Type B pancreatic cell (in vitro differentiated cells): ENCODE data around the gene PAK6. TPM values are rescaled to one million over a fixed set of nuclear protein-coding genes. Genes with fewer than 3 reads are reported as not detected.

ENCODE experiments used
- DNase-seq: peaks from one replicate; pipeline ENCODE4 v3.0.0; 2021; ENCODE audit warnings: mixed read lengths; ENCODE audit not compliant: unreplicated experiment; ENCODE audit errors: extremely low spot score
- H3K27ac Mint-ChIP-seq: 2 replicates; pipeline ENCODE4 v1.8.0; 2021; ENCODE audit warnings: mild to moderate bottlenecking, mixed read lengths
- H3K27me3 Mint-ChIP-seq: 2 replicates; pipeline ENCODE4 v1.8.0; 2021; ENCODE audit warnings: mixed read lengths
- H3K36me3 Mint-ChIP-seq: 2 replicates; pipeline ENCODE4 v1.8.0; 2021; ENCODE audit warnings: mixed read lengths
- H3K4me1 Mint-ChIP-seq: one replicate; pipeline ENCODE4 v1.8.0; 2021; ENCODE audit warnings: mixed read lengths; ENCODE audit not compliant: unreplicated experiment
- H3K4me3 Mint-ChIP-seq: 2 replicates; pipeline ENCODE4 v1.8.0; 2021; ENCODE audit warnings: mild to moderate bottlenecking, mixed read lengths
- H3K9me3 Mint-ChIP-seq: 2 replicates; pipeline ENCODE4 v1.8.0; 2021; ENCODE audit warnings: mixed read lengths
- total RNA-seq: library from RNA; stranded (reverse); gene quantifications from 2 replicates; pipeline ENCODE4 v1.2.1, GENCODE V29; 2021; ENCODE audit warnings: low replicate concordance
- TF ChIP-seq, protein P1 (sequence below): fragments of 200-600 bp; sonication (generic); conservative IDR thresholded peaks from 2 replicates; pipeline ENCODE4 v1.5.0; 2021; ENCODE audit warnings: antibody characterized with exemption, mild to moderate bottlenecking

Gene PAK6
- total RNA-seq, 1 donor from 2014 or later: 7.8 TPM

DNA sequence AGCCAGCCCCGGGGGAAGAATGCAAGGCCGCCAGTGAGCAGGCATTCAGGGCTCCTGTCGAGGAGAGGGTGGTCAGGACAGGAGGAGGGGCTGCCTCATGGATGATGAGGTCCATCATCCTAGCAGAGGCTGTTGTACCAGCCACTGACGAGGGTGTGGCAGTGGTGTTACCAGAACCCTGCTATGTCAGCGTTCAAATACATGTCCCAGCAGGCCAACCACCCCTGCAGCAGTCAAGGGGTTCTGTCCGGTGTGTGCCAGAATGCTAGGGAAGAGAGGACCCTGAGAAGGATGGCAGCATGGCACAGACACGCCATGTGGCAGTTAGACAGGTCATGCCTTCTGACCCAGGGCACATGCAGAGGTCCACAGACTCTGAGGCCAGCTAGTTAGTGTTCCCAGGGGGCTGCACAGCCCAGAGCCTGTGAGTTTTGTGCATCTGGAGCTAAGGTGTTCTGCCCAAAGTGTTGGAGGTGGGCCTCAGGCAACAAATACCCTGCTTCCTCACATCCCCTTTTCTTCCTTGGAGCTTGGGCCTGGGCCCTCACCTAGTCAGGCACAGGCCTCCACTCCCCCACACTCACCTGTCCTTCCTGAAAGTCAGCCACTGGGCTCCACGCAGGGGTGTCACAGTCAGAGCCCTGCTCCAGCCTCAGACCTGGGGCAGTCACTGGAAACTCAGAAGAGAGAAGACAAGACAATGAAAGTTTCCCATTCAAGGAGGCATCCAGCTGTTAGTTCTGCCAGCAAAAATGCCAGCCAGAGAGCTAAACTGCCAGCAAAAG, 7.8 kb downstream of the PAK6 start:
- Mint-ChIP-seq H3K4me3 (no peak overlapping the region), H3K9me3 (no peaks in the 10 kb centered on the region)

DNA sequence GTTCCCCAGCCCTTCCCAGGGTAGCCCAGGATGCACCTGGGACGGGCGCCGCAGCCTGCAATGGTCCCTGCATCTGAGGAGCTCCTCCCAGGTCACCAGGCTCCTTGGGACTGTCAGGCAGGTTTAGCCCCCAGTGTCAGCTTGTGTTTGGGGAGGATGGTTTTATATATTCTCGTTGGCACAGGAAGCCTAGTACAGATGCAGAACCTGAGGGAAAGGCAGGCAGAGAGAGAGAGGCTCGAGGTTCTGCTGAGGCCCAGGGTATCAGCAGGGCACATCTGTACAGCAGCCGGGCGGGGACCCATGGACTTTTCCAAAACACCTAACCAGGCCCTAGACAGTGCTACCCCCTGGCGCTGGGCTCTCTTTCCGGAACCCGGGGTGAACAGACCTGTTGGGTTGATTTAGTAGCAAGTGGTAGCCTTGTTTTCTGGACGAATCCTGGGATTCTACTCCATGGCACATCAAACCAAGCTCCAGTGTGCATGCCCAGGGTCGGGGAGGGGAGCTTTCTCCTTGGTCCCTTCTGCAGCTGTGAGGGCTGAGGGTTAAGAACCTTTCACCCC, 8.6 kb downstream of the PAK6 start:
- TF ChIP-seq, protein P1, sequence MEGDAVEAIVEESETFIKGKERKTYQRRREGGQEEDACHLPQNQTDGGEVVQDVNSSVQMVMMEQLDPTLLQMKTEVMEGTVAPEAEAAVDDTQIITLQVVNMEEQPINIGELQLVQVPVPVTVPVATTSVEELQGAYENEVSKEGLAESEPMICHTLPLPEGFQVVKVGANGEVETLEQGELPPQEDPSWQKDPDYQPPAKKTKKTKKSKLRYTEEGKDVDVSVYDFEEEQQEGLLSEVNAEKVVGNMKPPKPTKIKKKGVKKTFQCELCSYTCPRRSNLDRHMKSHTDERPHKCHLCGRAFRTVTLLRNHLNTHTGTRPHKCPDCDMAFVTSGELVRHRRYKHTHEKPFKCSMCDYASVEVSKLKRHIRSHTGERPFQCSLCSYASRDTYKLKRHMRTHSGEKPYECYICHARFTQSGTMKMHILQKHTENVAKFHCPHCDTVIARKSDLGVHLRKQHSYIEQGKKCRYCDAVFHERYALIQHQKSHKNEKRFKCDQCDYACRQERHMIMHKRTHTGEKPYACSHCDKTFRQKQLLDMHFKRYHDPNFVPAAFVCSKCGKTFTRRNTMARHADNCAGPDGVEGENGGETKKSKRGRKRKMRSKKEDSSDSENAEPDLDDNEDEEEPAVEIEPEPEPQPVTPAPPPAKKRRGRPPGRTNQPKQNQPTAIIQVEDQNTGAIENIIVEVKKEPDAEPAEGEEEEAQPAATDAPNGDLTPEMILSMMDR: no peak
- Mint-ChIP-seq H3K27ac (no peak overlapping the region), H3K4me1 (peaks cover 10% of the 10 kb centered on the region), H3K9me3 (no peaks in the 10 kb centered on the region), H3K27me3 (peaks cover 26% of the 10 kb centered on the region), H3K36me3 (no peaks in the 10 kb centered on the region), H3K4me3 (no peak overlapping the region)
- no peak for DNase-seq

More for the DNA sequence above, 7.8 kb downstream of the PAK6 start:
- Mint-ChIP-seq H3K36me3 (no peaks in the 10 kb centered on the region), H3K27me3 (peaks cover 22% of the 10 kb centered on the region), H3K27ac (no peak overlapping the region), H3K4me1 (peaks cover 10% of the 10 kb centered on the region)
- TF ChIP-seq, protein P1: no peak
- DNase-seq: no peak

DNA sequence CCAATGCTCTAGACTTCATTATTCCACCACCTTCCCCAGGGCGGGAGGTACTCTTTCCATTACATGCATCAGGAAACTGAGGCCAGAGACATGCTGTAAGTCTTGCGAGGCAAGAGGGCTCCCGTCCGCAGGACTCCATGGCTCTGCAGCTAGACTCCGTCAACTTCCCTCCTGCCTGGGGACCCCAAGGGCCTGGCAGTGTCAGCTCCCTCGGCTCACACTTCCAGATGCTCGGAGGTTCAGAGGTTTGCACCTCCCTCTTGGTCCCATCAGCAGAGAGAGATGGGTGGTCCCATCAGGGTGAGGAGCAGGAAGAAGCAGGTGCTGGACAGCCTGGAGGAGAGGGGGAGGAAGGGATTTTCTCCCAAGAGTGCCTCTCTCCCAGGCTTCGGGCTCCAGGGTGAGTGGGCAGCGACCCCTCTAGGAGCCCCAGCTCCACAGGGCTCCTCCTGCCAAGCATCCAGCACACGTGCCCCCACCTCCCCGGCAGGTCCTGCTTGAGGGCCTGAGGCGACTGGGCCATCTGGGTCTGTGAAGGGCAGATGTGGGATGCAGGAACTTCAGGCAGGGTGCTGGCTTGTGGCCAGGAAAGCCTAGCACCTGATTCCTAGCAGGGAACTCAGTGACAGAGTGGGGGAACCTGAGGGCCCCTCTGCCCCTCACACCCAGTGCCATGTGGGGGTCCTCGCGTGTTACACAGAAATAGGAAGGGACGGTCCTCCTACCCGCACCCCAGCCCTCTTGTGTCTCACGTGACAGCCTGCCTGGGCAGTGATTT, 9.3 kb downstream of the PAK6 start:
- Mint-ChIP-seq H3K27ac (no peak overlapping the region), H3K4me3 (no peak overlapping the region), H3K4me1 (peaks cover 14% of the 10 kb centered on the region), H3K27me3 (peaks cover 30% of the 10 kb centered on the region), H3K36me3 (no peaks in the 10 kb centered on the region), H3K9me3 (no peaks in the 10 kb centered on the region)
- no peak for DNase-seq
- TF ChIP-seq, protein P1: no peak

DNA sequence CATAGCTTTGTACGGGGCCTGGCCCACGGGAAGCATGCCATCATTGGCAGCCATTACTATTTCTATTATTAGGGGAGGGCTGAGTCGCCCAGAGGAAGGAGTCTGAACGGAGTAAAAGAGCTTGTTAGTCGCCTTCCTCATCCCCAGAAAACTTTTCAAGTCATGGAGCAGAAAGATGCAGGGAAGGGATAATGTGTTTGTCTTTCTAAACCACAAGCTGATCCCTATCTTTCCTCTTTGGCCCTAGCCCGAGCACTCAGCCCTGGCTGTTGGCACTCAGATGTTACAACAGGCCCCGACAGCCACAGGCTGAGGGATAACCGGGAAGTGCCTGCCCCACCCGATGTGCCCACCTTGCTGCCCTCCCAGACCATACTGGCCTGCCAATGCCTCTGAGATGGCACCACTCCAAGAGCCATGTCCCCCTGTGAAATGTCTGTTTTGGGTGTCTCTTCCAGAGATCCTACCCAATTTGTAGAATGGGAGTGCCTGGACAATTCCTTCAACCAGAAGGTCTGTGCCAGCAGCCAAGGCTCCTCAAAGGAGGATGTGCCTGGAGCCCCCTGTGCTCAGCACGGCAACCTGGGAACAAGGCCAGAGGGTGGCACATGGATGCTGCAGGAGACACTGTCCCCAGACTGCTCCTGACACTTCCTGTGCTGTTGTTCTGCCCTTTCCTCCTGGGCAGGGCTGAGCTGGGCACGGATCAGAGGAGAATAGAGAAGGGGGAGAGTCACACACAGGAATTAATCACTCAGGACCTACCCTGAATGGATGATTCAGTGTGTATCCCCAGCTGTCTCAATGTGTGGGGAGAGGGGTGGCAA, 10.8 kb downstream of the PAK6 start:
- TF ChIP-seq, protein P1: no peak
- no peak overlapping the region for H3K27ac Mint-ChIP-seq
- no peak for DNase-seq
- H3K4me1 Mint-ChIP-seq: peaks cover 17% of the 10 kb centered on the region
- H3K36me3 Mint-ChIP-seq: no peaks in the 10 kb centered on the region
- H3K27me3 Mint-ChIP-seq: peaks cover 45% of the 10 kb centered on the region
- H3K9me3 Mint-ChIP-seq: no peaks in the 10 kb centered on the region
- no peak overlapping the region for H3K4me3 Mint-ChIP-seq

DNA sequence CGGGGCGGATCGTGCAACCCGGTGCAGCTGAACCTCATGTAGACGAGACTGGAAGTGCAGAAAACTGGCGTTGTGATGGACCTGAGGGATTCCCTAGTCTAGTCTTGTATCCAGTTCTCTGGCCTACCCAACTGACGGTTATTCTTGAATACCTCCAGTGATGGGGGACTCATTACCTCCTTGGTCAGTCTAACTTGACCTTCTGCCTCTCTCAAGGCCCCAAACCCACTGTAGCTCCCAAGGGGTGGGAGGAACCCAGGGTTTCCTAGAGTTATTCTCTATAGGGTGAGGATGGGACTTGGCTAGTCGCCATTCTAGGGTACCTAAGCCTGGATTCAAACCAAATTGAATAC, 11.4 kb downstream of the PAK6 start:
- Mint-ChIP-seq H3K36me3 (no peaks in the 10 kb centered on the region), H3K27ac (no peak overlapping the region), H3K4me1 (peaks cover 12% of the 10 kb centered on the region), H3K27me3 (peaks cover 48% of the 10 kb centered on the region), H3K4me3 (no peak overlapping the region), H3K9me3 (no peaks in the 10 kb centered on the region)
- TF ChIP-seq, protein P1: no peak
- no peak for DNase-seq
